OCI-M1 (cell line): Measurements from ENCODE around the gene AHRR.
A peak's percentile ranks its signal among the peaks of the same experiment; 100 is the strongest.
"Not testable (repeated sequence)": the region's sequence is repeated elsewhere in the genome, so short reads cannot be mapped to it uniquely, and the experiment has no call there.

Experiments used
- DNase-seq: peaks from one replicate; lab custom pipeline; 2025; lab: John Stamatoyannopoulos, UW

AHRR gene

DNA sequence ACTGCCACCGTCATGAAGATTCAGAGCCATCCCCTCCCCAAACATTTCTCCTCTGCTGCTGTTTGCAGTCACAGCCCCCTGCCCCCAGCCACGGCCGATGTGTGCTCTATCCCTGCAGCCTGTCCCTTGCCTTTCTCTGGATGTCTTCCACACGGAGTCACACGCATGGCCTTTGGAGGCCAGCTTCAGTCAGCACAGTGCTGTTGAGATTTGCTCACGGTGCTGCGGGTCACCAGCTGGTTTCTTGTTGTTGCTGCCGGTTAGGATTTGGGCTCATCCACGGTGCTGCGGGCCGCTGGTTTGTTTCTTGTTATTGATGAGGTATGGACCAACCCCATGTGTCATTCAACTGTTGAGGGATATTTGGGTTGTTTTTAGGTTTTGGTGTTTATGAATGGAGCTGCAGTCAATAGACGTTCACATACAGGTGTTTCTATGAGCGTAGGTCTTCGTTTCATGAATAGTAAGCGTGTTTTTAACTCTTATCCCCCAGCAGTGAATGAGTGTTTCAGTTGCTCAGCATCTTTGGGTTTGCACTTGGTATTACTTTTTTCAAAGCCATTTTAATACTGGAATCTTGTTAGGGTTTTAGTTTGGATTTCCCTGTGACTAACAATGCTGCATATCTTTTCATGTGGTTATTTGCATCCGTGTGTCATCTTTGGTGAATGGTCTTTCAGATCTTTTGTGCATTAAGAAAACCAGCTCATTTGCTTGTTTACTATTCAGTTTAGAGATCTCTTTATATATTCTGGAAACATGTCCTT is 57.6 kb downstream of the AHRR start:
- no peak for DNase-seq

DNA sequence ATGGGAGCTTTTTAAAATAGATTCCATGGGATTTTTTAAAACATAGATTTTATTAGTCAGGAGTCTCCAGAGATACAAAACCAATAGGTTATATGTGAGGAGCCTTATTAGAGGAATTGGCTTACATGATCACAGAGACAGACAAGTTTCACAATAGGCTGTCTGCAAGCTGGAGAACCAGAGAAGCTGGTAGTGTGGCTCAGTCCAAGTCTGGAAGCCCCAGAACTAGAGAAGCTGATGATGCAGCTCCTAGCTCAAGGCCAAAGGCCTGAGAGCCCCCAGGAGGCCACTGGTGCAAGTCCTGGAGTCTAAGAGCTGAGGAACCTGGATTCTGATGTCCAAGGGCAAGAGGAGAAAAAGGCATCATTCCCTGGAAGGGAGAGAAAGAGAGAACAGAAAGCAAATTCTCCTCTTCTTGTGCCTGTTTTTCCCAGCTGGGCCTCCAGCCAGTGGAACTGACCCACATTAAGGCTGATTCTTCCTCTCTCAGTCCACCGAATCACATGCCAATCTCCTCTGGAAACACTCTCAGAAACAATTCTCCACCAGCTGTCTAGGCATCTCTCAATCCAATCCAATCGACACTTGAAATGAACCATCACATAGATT is 59.3 kb downstream of the AHRR start:
- DNase-seq, result peak; percentile 25

DNA sequence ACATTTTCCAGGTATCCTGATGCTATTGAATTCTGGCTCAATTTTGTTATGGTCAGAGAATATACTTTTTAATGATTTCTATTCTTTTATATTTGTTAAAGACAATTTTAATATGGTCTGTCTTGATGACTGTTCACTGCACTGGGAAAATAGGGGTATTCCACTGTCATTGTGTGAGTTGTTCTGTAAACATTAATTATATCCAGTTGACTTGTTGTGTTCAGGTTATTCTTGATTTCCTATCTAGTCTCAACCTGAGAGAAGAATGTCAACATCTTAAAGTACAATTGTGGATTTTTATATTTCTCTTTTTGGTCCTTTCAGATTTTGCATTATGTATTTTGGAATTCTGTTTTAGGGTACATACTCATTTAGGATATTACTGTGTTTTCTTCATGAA is 61.6 kb downstream of the AHRR start:
- DNase-seq, result no peak

DNA sequence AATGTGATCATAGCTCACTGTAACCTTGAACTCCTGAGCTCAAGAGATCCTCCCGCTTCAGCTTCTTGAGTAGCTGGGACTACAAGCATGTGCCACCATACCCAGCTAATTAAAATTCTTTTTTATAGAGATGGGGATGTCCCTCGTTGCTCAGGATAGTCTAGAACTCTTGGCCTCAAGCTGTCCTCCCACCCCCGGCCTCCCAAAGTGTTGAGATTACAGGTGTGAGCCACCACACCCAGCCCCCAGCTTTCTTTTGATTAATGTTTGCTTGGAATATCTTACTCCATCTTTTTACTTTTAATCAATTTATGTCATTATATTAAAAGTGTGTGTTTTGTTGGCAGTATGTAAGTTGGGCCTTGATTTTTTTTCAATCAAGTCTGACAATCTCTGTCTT is 62.1 kb downstream of the AHRR start:
- DNase-seq, result no peak

- not testable (repeated sequence) for DNase-seq
Measured at GRCh38 chr5:384576-384975, 63.1 kb downstream of the AHRR start.

GRCh38 chr5:385321-385720 is 63.8 kb downstream of the AHRR start:
- DNase-seq, result no peak

DNA sequence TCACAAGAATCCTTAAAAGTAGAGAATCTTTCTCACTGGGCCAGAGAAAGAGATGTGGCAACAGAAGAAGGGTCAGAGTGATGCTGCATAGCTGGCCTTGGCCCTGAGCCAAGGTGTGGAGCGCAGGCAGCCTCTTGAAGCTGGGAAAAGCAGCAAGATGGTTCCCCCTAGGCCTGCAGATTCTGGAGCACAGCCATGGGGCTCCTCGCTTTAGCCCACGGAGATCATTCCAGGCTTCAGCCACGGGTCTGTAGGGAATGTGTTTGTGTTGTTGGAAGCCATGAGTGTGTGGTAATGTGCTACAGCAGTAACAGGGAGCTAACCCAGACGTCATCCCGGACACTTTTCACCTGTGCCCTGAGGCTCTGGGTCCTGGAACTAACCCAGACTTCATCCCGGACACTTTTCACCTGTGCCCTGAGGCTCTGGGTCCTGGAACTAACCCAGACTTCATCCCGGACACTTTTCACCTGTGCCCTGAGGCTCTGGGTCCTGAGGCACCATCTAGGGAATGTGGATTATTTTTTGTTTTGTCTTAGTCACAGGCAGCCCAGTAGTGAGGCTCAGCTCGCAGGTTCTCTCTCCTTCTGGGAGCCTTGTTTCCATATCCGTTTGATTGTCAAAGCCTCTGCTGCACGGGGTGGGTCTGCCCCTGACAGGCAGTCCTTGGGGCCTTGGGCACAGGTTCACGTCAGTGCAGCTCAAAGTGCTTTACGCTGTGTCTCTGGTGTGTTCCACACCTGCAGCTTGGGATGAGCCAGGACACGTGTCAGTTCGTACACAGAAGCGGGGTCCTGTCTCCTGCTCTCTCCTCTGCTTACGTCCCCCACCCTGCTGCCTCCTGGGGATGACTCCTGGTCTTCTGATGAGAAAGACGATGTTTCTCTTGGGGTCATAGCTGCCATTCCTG is 65.2 kb downstream of the AHRR start:
- DNase-seq, result no peak

DNA sequence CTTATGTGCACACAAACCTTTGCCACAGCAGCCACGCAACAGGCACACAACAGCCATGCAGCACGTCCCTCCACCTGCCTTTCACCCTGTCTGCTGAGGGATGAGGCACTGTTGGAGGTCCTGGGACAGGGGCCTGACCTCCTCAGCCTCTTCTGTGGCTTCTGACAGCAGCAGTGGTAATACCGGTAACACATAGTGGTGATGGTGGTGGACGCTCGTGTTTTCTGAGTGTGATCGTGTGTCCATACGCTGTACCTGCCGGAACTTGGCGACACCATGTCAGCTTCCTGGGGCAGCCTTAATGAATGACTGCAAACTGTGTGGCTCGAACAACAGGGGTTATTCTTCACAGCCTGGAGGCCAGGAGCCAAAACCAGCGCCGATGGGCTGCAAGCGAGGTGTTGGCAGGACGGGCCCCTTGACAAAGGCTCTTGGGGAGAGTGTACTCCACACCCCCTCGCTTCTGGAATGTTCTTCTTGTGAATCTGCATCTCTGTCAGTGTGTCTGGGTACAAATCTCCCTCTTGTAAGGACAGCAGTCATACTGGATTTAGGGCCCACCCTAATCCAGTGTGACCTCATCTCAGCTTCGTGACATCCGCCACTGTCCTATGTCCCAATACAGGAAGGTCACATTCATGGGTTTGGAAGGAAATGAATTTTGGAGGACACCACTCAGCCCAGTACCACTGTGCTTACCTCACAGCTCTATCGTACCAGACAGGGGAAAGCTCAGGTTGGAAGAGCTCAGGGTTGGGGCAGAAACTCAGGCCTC is 66.2 kb downstream of the AHRR start:
- DNase-seq, result no peak

- DNase-seq, result no peak
Measured at GRCh38 chr5:388266-389196, 67.0 kb downstream of the AHRR start.

- no peak for DNase-seq
Measured at GRCh38 chr5:389197-389821, 67.8 kb downstream of the AHRR start.

DNA sequence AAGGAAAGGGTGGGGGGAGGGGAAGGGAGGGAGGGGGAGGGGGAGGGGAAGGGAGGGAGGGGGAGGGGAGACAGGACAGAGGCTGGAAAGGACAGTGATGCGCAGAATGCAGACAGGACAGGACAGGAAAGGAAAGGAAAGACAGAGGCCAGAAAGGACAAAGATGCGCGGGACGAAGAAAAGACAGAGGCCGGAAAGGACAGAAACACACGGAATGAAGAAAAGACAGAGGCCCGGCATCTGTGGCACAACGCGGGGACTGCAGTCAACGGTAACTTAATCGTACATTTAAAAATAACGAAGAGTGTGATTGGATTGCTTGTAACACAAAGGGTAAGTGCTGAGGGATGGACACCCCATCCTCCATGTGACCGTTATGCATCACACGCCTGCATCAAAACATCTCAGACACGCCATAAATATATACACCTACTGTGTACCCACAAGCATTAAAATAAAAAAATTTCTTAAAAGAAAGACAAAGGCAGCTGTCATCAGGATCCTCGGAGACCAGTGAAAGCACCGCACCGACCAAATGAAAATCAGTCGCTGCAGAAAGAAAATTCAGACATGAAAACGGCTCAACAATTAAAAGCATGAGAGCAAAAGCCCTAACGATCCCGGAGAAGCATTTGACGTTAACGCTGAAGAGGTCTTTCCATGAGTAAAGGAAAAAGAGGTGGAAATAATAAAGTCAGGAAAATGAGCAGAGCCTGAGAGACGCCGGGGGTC is 68.5 kb downstream of the AHRR start:
- no peak for DNase-seq

DNA sequence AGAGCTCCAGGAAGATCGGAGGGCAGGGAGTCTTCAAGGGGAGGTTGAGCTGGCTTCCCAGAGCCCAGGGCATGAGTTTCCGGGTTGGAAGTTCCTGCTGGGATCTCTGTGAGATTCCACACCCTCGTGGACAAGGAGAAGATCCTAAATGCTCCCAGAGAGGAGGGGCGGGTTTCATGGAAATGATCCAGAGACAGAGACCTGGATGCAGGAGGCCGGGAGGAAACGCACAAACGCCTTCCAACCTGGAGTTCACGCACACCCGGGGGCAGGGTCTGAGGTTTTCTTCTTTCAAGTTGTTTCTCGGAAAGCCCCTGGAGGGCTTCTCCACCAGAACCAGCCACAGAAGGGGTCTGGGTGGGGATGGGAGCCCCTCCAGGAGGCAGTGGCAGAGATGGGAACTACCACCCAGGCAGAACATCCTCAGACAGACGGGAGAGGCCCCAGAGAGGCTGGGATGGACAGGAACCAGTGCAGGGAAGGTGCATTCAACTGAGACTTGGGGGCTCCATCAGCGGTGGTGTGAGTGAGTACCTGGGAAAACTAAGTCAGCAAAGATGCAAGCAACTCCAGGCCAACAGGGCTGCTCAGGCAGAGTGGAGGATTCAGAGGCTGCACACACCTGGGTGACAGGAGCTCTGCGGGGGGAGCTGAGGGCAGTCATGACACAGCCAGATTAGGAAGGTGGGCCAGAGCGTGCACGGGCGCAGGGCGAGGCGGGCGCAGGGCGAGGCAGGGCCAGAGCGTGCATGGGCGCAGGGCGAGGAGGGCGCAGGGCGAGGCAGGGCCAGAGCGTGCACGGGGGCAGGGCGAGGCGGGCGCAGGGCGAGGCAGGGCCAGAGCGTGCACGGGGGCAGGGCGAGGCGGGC is 69.3 kb downstream of the AHRR start:
- DNase-seq, result no peak

DNA sequence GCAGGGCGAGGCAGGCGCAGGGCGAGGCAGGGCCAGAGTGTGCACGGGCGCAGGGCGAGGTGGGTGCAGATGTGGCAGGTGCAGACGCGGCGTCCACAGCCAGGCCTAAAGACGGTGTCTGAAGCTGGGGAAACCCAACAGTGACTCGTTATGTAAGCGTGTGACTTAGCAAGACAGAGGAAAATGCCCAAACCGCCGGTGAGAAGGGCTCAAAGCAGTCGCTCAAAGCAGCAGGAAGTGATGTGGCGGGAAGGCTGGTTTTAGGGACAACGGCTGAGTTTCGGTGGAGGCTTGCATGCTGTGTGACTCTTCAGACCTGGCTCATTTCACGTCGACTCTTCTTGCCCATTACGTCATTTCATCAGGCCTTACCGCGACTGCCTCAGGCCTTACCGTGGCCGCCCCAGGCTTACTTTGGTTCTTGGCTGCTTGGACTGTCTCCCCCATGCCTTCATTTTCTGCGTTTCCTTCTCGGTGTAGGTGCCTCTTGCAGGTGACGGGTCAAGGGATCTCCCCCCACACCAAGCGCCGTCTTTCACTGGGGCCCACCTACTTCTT is 71.0 kb downstream of the AHRR start:
- no peak for DNase-seq

DNA sequence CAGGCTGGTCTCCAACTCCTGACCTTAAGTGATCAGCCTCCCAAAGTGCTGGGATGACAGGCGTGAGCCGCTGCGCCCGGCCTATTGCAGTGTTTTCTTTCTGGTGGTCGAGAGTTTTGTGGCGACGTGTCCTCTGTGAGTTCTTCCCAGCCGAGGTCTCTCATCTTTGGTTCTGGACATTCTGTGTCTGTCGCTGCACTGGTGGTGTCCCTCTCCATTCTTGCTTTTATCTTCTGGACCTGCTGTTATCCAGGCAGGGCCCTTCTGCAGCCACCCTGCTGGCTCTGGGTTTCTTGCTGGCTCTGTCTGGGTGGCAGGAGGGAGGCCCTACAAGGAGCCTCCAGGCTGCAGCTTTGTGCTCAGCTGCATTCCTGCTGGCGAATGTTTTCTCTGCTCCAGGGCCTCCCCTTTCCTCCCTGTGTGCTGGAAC is 72.3 kb downstream of the AHRR start:
- no peak for DNase-seq

GRCh38 chr5:394671-395155 is 73.2 kb downstream of the AHRR start:
- no peak for DNase-seq

DNA sequence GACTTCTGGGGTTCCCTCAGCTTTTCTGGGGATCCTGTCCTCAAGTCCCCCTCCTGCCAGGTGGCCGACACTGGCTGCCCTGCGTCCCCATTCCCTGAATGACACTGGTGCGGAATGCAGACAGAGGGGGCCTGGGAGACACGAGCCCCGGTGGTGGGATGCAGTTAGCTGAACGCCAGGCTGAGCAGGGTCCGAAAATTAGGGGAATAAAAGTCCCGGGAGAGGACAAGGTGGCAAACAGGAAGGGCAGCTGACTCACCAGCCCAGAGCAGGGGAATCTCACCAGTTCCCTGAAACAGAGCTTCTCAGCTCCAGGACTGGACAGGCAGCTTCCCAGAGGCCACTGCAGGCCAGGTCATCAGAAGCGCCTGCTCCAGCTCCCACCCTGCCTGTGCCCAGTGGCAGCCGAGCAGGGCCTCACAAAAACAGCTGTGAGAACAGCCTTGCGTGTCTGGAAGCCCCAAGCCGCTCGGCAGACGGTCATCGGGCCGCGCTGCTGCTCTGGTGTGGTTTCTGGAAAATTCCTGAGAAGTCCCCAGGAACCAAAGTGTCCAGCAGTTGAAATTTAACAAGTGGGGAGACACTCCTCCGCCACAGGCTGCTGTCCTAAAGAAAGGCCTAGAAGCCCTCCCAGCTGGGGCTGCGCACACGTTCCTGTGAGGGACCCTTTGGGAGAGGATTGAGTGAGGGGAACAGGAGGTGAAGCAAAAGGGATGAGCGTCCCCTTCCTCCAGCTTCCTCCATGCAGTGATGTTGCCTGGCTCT is 73.8 kb downstream of the AHRR start:
- DNase-seq, result no peak

GRCh38 chr5:395921-396530 is 74.5 kb downstream of the AHRR start:
- DNase-seq, result no peak
